GM23338 (cell line): ENCODE results near the gene TBC1D32. TPM values are rescaled to one million over a fixed set of nuclear protein-coding genes. Genes with fewer than 3 reads are reported as not detected.
A peak's percentile ranks its signal among the peaks of the same experiment; 100 is the strongest.

Experiments
- ATAC-seq: fragments of 200-7000 bp; cut with Tn5 transposase; 3 replicates; pipeline ENCODE4 v1.9.1; 2020
- DNase-seq: peaks from one replicate; pipeline ENCODE4 v3.0.0-alpha.2; 2015; ENCODE audit warnings: low spot score
- H2AFZ ChIP-seq: fragments of 200-600 bp; sonication (generic); 2 replicates; pipeline ENCODE4 v1.8.0; 2016; ENCODE audit warnings: antibody characterized with exemption, mild to moderate bottlenecking, moderate library complexity
- H3F3A ChIP-seq: fragments of 200-600 bp; sonication (generic); replicated peaks from 2 replicates; pipeline ENCODE4 v1.8.0; 2017; ENCODE audit warnings: antibody characterized with exemption, mixed run types, low read depth
- H3K27ac ChIP-seq: fragments of 200-600 bp; sonication (generic); 2 replicates; pipeline ENCODE4 v1.6.1; 2016; ENCODE audit warnings: low read depth
- H3K27me3 ChIP-seq: fragments of 200-600 bp; sonication (generic); 2 replicates; pipeline ENCODE4 v1.8.0; 2016; ENCODE audit warnings: mild to moderate bottlenecking, mixed run types, moderate library complexity; ENCODE audit not compliant: insufficient read depth
- H3K36me3 ChIP-seq: fragments of 200-600 bp; sonication (generic); 2 replicates; pipeline ENCODE4 v1.8.0; 2016; ENCODE audit warnings: mild to moderate bottlenecking; ENCODE audit not compliant: insufficient read depth
- H3K4me1 ChIP-seq: fragments of 200-600 bp; sonication (generic); 2 replicates; pipeline ENCODE4 v1.8.0; 2016; ENCODE audit warnings: mild to moderate bottlenecking, moderate library complexity; ENCODE audit not compliant: insufficient read depth
- H3K4me2 ChIP-seq: fragments of 200-600 bp; sonication (generic); 2 replicates; pipeline ENCODE4 v1.7.1; 2017; ENCODE audit warnings: mixed run types
- H3K4me3 ChIP-seq: fragments of 200-600 bp; sonication (generic); 2 replicates; pipeline ENCODE4 v1.6.1; 2016; ENCODE audit warnings: mixed run types
- H3K79me2 ChIP-seq: fragments of 200-600 bp; sonication (generic); replicated peaks from 2 replicates; pipeline ENCODE4 v1.8.0; 2017; ENCODE audit warnings: mild to moderate bottlenecking; ENCODE audit not compliant: insufficient read depth
- H3K9me2 ChIP-seq: fragments of 200-600 bp; sonication (generic); 2 replicates; pipeline ENCODE4 v1.8.0; 2017; ENCODE audit not compliant: insufficient read depth
- H4K20me1 ChIP-seq: fragments of 200-600 bp; sonication (generic); replicated peaks from 2 replicates; pipeline ENCODE4 v1.8.0; 2017; ENCODE audit warnings: mild to moderate bottlenecking; ENCODE audit not compliant: insufficient read depth
- H3K27ac Mint-ChIP-seq: 2 replicates; pipeline ENCODE4 v1.8.0; 2020; ENCODE audit warnings: inconsistent platforms, mild to moderate bottlenecking, moderate library complexity, mixed read lengths
- H3K27me3 Mint-ChIP-seq: 3 replicates; pipeline ENCODE4 v1.8.0; 2022; ENCODE audit warnings: low read depth, mild to moderate bottlenecking, moderate library complexity, mixed read lengths, inconsistent platforms; ENCODE audit not compliant: insufficient read depth, poor library complexity
- H3K36me3 Mint-ChIP-seq: 3 replicates; pipeline ENCODE4 v1.8.0; 2021; ENCODE audit warnings: low read depth, mild to moderate bottlenecking, inconsistent platforms, moderate library complexity, mixed read lengths
- H3K4me1 Mint-ChIP-seq: 3 replicates; pipeline ENCODE4 v1.8.0; 2020; ENCODE audit warnings: mild to moderate bottlenecking, inconsistent platforms, mixed read lengths
- H3K4me3 Mint-ChIP-seq: 3 replicates; pipeline ENCODE4 v1.8.0; 2021; ENCODE audit warnings: moderate library complexity, mild to moderate bottlenecking, inconsistent platforms, mixed read lengths
- H3K9me3 Mint-ChIP-seq: 3 replicates; pipeline ENCODE4 v1.8.0; 2020; ENCODE audit warnings: moderate library complexity, mild to moderate bottlenecking, inconsistent platforms, mixed read lengths
- CREB1 ChIP-seq: fragments of 250-450 bp; sonication (Bioruptor Pico); IDR thresholded peaks from 2 replicates; pipeline ENCODE4 v1.5.0; 2020; ENCODE audit warnings: low read depth, mild to moderate bottlenecking, moderate library complexity
- CTCF ChIP-seq, 2 experiments: fragments of 200-600 bp in 1 of 2; sonication (generic) in 1 of 2; conservative IDR thresholded peaks; 2 replicates each; pipeline versions ENCODE4 v1.5.1 to v1.6.1; 2016 to 2017; ENCODE audit warnings: antibody characterized with exemption in 2 of 2, low read depth in 2 of 2, mild to moderate bottlenecking in 2 of 2, moderate library complexity in 1 of 2
- ETS1 ChIP-seq: IDR thresholded peaks from 2 replicates; pipeline ENCODE4 v1.6.1; 2016; ENCODE audit warnings: antibody characterized with exemption
- EZH2 ChIP-seq: fragments of 200-600 bp; sonication (generic); IDR thresholded peaks from one replicate; pipeline ENCODE4 v1.8.0; 2017; ENCODE audit warnings: antibody characterized with exemption, mild to moderate bottlenecking, low read depth; ENCODE audit not compliant: unreplicated experiment
- EZH2phosphoT487 ChIP-seq: fragments of 200-600 bp; sonication (generic); IDR thresholded peaks from one replicate; pipeline ENCODE4 v1.8.1; 2018; ENCODE audit warnings: antibody characterized with exemption; ENCODE audit not compliant: unreplicated experiment
- JUNB ChIP-seq: IDR thresholded peaks from one replicate; pipeline ENCODE4 v1.6.1; 2016; ENCODE audit warnings: antibody characterized with exemption; ENCODE audit not compliant: unreplicated experiment
- NANOG ChIP-seq: IDR thresholded peaks from 2 replicates; pipeline ENCODE4 v1.6.1; 2016; ENCODE audit warnings: antibody characterized with exemption, borderline replicate concordance
- STAT1 ChIP-seq: IDR thresholded peaks from one replicate; pipeline ENCODE4 v1.6.1; 2016; ENCODE audit warnings: antibody characterized with exemption; ENCODE audit not compliant: unreplicated experiment
- ZNF331 ChIP-seq: fragments of 250-450 bp; sonication (Bioruptor Pico); IDR thresholded peaks from 2 replicates; pipeline ENCODE4 v1.5.0; 2020; ENCODE audit warnings: low read depth, mild to moderate bottlenecking, moderate library complexity
- ZNF462 ChIP-seq: fragments of 250-450 bp; sonication (Bioruptor Pico); IDR thresholded peaks from 2 replicates; pipeline ENCODE4 v1.5.0; 2020; ENCODE audit warnings: mild to moderate bottlenecking, moderate library complexity
- polyA plus RNA-seq: library from polyadenylated mRNA; unstranded; fragments of >200 nt; fragmentation: Nextera tagmentation; extraction: Ambion mirVana; gene quantifications from 2 replicates; pipeline ENCODE4 v1.2.1, GENCODE V29; 2016
- total RNA-seq: library from RNA; depleted of rRNA; stranded (reverse); fragments of >200 nt; shearing (Covaris generic); gene quantifications from 2 replicates; pipeline ENCODE4 v1.2.3, GENCODE V29; 2014
- TF ChIP-seq, protein P1 (sequence below): IDR thresholded peaks from one replicate; pipeline ENCODE4 v1.6.1; 2018; ENCODE audit warnings: antibody characterized with exemption; ENCODE audit not compliant: unreplicated experiment

TBC1D32 gene
- total and polyA plus RNA-seq, 2 experiments from 2014 or later: 8.9 to 10.4 TPM

DNA sequence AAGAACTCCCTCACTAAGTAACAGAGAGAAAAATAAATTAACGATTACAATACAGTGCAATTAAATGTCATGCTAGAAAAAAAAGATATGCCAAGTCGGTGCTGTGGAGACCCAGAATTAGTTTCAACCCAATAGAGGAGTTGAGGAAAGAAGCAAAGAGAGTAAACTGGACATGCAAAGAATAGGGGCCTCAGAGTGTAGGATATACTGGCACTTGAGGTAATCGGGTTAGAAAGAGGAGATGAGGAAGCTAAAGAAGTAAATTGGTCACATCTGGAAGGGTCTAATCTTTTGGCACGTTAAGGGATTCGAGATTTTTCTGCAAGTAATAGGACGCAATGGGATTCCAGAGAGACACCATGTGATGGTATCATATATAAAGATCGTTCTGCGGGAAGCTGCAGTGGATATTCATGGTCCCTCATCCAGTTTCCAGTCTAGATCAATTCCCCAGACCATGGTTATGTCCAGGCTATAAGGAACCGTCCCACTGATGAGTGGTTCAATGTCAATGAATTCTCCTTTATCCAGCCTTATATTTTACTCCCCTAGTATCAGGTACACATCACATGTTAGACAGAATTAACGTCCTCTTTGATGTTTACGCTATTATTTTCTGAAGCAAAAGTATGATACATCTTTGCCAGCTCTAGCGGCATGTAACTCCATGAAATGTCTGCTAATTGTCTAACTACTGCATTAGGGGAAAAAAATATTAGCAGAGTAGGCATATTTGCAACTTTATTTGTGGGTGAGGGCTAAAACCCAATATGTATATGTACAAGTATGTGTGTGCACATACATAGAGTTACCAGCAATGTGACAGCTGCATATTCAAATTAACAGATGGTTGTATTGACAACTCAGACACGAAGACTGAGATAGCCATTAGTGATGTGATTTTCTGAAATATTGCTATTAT is 1.1 kb upstream of the TBC1D32 start:
- no peaks in the 10 kb centered on the region for H3K36me3 ChIP-seq
- H3K4me2 ChIP-seq: peak overlapping the region; percentile 82
- DNase-seq: no peak
- TF ChIP-seq CTCF (conservative IDR thresholded peaks at IDR 0.05; ENCODE audit: low read depth in 2 of 2) (no peak), ZNF331 (CRISPR knock-in tag) (no peak), ETS1 (no peak), STAT1 (no peak), ZNF462 (CRISPR knock-in tag) (no peak), CREB1 (no peak), EZH2 (no peak), NANOG (no peak), JUNB (no peak), EZH2phosphoT487 (no peak)
- TF ChIP-seq, protein P1, sequence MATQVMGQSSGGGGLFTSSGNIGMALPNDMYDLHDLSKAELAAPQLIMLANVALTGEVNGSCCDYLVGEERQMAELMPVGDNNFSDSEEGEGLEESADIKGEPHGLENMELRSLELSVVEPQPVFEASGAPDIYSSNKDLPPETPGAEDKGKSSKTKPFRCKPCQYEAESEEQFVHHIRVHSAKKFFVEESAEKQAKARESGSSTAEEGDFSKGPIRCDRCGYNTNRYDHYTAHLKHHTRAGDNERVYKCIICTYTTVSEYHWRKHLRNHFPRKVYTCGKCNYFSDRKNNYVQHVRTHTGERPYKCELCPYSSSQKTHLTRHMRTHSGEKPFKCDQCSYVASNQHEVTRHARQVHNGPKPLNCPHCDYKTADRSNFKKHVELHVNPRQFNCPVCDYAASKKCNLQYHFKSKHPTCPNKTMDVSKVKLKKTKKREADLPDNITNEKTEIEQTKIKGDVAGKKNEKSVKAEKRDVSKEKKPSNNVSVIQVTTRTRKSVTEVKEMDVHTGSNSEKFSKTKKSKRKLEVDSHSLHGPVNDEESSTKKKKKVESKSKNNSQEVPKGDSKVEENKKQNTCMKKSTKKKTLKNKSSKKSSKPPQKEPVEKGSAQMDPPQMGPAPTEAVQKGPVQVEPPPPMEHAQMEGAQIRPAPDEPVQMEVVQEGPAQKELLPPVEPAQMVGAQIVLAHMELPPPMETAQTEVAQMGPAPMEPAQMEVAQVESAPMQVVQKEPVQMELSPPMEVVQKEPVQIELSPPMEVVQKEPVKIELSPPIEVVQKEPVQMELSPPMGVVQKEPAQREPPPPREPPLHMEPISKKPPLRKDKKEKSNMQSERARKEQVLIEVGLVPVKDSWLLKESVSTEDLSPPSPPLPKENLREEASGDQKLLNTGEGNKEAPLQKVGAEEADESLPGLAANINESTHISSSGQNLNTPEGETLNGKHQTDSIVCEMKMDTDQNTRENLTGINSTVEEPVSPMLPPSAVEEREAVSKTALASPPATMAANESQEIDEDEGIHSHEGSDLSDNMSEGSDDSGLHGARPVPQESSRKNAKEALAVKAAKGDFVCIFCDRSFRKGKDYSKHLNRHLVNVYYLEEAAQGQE: no peak
- peak overlapping the region; percentile 75 for H2AFZ ChIP-seq
- peak; percentile 9; the same call in 2 of the 3 replicates for ATAC-seq
- Mint-ChIP-seq H3K9me3 (no peaks in the 10 kb centered on the region; the same call in 1 of the 3 replicates), H3K4me3 (peak overlapping the region; percentile 90), H3K36me3 (no peaks in the 10 kb centered on the region), H3K27me3 (peaks cover 4% of the 10 kb centered on the region), H3K4me1 (peaks cover 8% of the 10 kb centered on the region; the same call in 2 of the 3 replicates), H3K27ac (peak overlapping the region; percentile 93)
- H3K27me3 ChIP-seq: no peaks in the 10 kb centered on the region
- no peaks in the 10 kb centered on the region for H3F3A ChIP-seq
- H3K4me1 ChIP-seq: peaks cover 4% of the 10 kb centered on the region; the same call in 1 of the 2 replicates
- 0 out of 2 replicates have a peak, but pooled peaks cover 4% of the 10 kb centered on the region for H3K79me2 ChIP-seq
- H4K20me1 ChIP-seq: no peaks in the 10 kb centered on the region
- H3K27ac ChIP-seq: peak overlapping the region; percentile 72
- H3K9me2 ChIP-seq: no peaks in the 10 kb centered on the region
- peak overlapping the region; percentile 68 for H3K4me3 ChIP-seq
